Testis (tissue), 3 donors: ENCODE data around the gene ADH1A. TPM values are rescaled to one million over a fixed set of nuclear protein-coding genes. Genes with fewer than 3 reads are reported as not detected.

Source experiments
- DNase-seq: peaks from one replicate; pipeline ENCODE4 v3.0.0-alpha.2; 2019
- H3K27ac ChIP-seq, 2 donors: fragments of 200-600 bp; sonication (generic); one replicate each; pipeline ENCODE4 v1.5.1; 2019
- H3K27me3 ChIP-seq: fragments of 200-600 bp; sonication (generic); one replicate; pipeline ENCODE4 v1.5.1; 2019
- H3K36me3 ChIP-seq: fragments of 200-600 bp; sonication (generic); one replicate; pipeline ENCODE4 v1.5.1; 2017; ENCODE audit warnings: low read depth; ENCODE audit errors: missing control alignments
- H3K4me1 ChIP-seq: fragments of 200-600 bp; sonication (generic); one replicate; pipeline ENCODE4 v1.5.1; 2019
- H3K4me3 ChIP-seq, 2 donors: fragments of 200-600 bp; sonication (generic); one replicate each; pipeline ENCODE4 v1.5.1; 2017 to 2019
- H3K9me3 ChIP-seq: fragments of 200-600 bp; sonication (generic); one replicate; pipeline ENCODE4 v1.5.1; 2017
- CTCF ChIP-seq, 3 experiments: fragments of 450-650 bp in 2 of 3; fragments of 200-600 bp in 1 of 3; sonication (generic) in 1 of 3; IDR thresholded peaks; one replicate each; pipeline ENCODE4 v1.5.1; 2016 to 2019; ENCODE audit warnings: antibody characterized with exemption in 3 of 3, mild to moderate bottlenecking in 2 of 3, moderate library complexity in 1 of 3
- POLR2A ChIP-seq: fragments of 450-650 bp; IDR thresholded peaks from one replicate; pipeline ENCODE4 v1.6.1; 2017; ENCODE audit warnings: antibody characterized with exemption, mild to moderate bottlenecking, moderate library complexity
- WGBS, 2 donors: methylation state at CpG; one replicate each; pipeline ENCODE4 v1.1.5; 2018; 5-methylcytosine and 5-hydroxymethylcytosine counted together
- intact Hi-C: fragments of 100-400 bp; cut with DNase I; formaldehyde crosslinking; loops from one replicate; pipeline ENCODE4 v1.15.1; 2023; ENCODE audit warnings: low total_unique reads
- polyA plus RNA-seq: library from polyadenylated mRNA; stranded (reverse); fragments of 350-450 nt; fragmentation: Illumina TruSeq; extraction: RNeasy Lipid Tissue Mini Kit (QIAGEN cat#74804); gene quantifications from one replicate; pipeline ENCODE4 v1.2.3, GENCODE V29; 2014; ENCODE audit warnings: low read depth, low replicate concordance; ENCODE audit not compliant: insufficient read depth
- total RNA-seq, 2 donors: library from RNA; depleted of rRNA; stranded (reverse); fragments of >200 nt; gene quantifications; one replicate each; pipeline ENCODE4 v1.2.3, GENCODE V29; 2016

The ADH1A gene
- total and polyA plus RNA-seq, 3 donors from 2014 or later: 0.31 to 0.84 TPM; not detected in 1

DNA sequence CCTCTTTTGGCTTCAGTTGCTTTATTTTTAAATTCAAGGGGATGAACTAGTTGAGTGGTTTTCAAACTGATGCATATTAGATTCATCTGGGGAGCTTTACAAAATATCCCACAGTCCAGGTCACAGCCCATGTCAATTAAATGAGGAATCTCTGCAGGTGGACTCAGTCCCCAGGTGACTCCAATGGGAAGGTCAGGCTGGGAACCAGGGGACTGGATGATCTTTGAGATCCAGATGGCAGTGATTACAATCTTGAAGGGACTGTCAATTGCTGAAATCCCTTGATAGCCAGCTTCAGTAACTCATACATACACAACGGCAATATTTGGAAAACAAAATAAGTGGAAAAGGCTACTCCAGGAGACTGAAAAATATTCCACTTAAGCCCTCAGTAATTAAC is 23.4 kb upstream of the ADH1A start:
- H3K4me3 ChIP-seq: no peak overlapping the region
- WGBS, 2 donors: 90 to 94% methylated on average over 1 of the region's 1 CpG
- DNase-seq: no peak
- H3K9me3 ChIP-seq: no peaks in the 10 kb centered on the region
- H3K4me1 ChIP-seq: peaks cover 4% of the 10 kb centered on the region
- TF ChIP-seq POLR2A: no peak
- TF ChIP-seq CTCF (IDR thresholded peaks at IDR 0.05): no peak
- H3K36me3 ChIP-seq: no peaks in the 10 kb centered on the region
- H3K27me3 ChIP-seq: no peaks in the 10 kb centered on the region
- intact Hi-C loops: no loop called here
- no peak overlapping the region for H3K27ac ChIP-seq

DNA sequence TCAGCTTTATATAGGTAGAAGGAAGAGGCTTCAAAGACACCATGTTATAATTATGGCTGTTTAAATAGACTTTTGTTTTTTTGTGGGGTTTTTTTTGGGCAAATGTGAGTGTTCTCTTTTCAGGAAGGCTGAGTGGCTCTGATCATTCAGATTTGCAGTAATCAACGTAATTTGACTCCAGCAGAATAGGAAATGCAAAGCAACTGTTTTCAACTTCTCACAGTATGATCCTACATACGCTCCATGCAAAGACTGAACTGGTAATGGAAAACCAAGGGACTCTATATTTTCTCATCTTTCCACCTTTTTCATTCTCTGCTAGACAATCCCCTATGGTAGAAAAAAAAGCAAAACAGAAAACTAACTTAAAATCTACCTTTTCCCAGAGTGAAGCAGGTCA is 19.6 kb upstream of the ADH1A start:
- no peak for DNase-seq
- Histone ChIP-seq H3K9me3 (no peaks in the 10 kb centered on the region), H3K4me1 (no peaks in the 10 kb centered on the region), H3K27me3 (no peaks in the 10 kb centered on the region), H3K27ac (no peak overlapping the region), H3K4me3 (no peak overlapping the region), H3K36me3 (no peaks in the 10 kb centered on the region)
- 73 to 82% methylated on average over 2 of the region's 2 CpGs for WGBS, 2 donors
- intact Hi-C loops: no loop called here
- no peak for TF ChIP-seq POLR2A
- TF ChIP-seq CTCF (IDR thresholded peaks at IDR 0.05): no peak

- H3K4me3 ChIP-seq: no peak overlapping the region
- no peak for DNase-seq
- no peaks in the 10 kb centered on the region for H3K27me3 ChIP-seq
- intact Hi-C loops: no loop called here
- TF ChIP-seq POLR2A: no peak
- no peak for TF ChIP-seq CTCF (IDR thresholded peaks at IDR 0.05)
- no peak overlapping the region for H3K27ac ChIP-seq
- H3K36me3 ChIP-seq: no peaks in the 10 kb centered on the region
- H3K9me3 ChIP-seq: no peaks in the 10 kb centered on the region
- peaks cover 6% of the 10 kb centered on the region for H3K4me1 ChIP-seq
- 93 to 96% methylated on average over 11 of the region's 11 CpGs for WGBS, 2 donors
These were observed 15.0 kb upstream of the ADH1A start for GRCh38 chr4:99305638-99306400.

GRCh38 chr4:99301376-99302164 is 10.8 kb upstream of the ADH1A start:
- H3K4me1 ChIP-seq: peaks cover 11% of the 10 kb centered on the region
- DNase-seq: no peak
- H3K27me3 ChIP-seq: no peaks in the 10 kb centered on the region
- H3K27ac ChIP-seq: peak overlapping the region in 1 of 2 donors; percentile 63
- no peak overlapping the region for H3K4me3 ChIP-seq
- 67 to 73% methylated on average over 7 of the region's 7 CpGs for WGBS, 2 donors
- H3K9me3 ChIP-seq: no peaks in the 10 kb centered on the region
- intact Hi-C loops: no loop called here
- H3K36me3 ChIP-seq: no peaks in the 10 kb centered on the region
- TF ChIP-seq CTCF (IDR thresholded peaks at IDR 0.05) (no peak), POLR2A (no peak)
